ENCODE measurements around the gene HRK.

DNA sequence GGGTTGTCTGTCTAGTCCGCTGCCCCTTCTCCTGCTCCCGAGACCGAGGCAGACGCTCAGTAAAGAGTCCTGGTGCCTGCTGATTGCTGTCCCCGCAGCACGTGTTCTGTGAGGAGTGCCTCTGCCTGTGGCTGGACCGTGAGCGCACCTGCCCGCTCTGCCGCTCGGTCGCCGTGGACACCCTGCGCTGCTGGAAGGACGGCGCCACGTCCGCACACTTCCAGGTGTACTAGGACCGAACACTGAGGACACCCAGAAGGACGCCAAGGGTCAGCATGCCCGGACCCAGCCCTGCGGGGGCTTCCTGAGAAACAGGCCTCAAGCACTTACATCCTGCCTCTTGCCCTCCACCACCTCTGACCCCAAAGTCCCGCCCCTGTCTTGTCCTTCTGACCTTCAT lies 32.0 kb downstream of the HRK start:
- TF ChIP-seq EZH2phosphoT487 (IDR thresholded peaks at IDR 0.05; ENCODE audit: borderline replicate concordance, low read length) = no peak
- TF ChIP-seq, protein P1, sequence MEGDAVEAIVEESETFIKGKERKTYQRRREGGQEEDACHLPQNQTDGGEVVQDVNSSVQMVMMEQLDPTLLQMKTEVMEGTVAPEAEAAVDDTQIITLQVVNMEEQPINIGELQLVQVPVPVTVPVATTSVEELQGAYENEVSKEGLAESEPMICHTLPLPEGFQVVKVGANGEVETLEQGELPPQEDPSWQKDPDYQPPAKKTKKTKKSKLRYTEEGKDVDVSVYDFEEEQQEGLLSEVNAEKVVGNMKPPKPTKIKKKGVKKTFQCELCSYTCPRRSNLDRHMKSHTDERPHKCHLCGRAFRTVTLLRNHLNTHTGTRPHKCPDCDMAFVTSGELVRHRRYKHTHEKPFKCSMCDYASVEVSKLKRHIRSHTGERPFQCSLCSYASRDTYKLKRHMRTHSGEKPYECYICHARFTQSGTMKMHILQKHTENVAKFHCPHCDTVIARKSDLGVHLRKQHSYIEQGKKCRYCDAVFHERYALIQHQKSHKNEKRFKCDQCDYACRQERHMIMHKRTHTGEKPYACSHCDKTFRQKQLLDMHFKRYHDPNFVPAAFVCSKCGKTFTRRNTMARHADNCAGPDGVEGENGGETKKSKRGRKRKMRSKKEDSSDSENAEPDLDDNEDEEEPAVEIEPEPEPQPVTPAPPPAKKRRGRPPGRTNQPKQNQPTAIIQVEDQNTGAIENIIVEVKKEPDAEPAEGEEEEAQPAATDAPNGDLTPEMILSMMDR (conservative IDR thresholded peaks at IDR 0.05; ENCODE audit: low read depth, low read length) = no peak

Data from PC-3 (cell line).